B cell (primary cell): ENCODE results near the gene RNF112.

Experiments used
- EZH2 ChIP-seq: IDR thresholded peaks from 2 replicates; pipeline ENCODE4 v1.6.1; 2012; ENCODE audit warnings: borderline replicate concordance, low read depth, mild to moderate bottlenecking, moderate library complexity, low read length; ENCODE audit not compliant: insufficient read depth, poor library complexity, severe bottlenecking
- TF ChIP-seq, protein P1 (sequence below): fragments of 200-600 bp; IDR thresholded peaks from one replicate; pipeline ENCODE4 v1.8.0; 2022; ENCODE audit warnings: antibody characterized with exemption, mild to moderate bottlenecking

DNA sequence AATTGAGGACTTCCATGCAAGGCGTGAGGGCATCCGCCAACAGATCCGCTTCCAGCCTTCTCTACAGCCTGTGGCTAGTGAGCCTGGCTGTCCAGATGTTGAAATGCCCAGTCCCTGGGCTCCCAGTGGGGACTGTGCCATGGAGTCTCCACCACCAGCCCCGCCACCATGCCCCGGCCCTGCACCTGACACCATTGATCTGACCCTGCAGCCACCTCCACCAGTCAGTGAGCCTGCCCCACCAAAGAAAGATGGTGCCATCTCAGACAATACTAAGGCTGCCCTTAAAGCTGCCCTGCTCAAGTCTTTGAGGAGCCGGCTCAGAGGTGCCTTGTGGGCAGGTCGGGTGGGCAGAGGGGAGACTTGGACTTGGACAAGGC lies 29.7 kb upstream of the RNF112 start:
- TF ChIP-seq, protein P1, sequence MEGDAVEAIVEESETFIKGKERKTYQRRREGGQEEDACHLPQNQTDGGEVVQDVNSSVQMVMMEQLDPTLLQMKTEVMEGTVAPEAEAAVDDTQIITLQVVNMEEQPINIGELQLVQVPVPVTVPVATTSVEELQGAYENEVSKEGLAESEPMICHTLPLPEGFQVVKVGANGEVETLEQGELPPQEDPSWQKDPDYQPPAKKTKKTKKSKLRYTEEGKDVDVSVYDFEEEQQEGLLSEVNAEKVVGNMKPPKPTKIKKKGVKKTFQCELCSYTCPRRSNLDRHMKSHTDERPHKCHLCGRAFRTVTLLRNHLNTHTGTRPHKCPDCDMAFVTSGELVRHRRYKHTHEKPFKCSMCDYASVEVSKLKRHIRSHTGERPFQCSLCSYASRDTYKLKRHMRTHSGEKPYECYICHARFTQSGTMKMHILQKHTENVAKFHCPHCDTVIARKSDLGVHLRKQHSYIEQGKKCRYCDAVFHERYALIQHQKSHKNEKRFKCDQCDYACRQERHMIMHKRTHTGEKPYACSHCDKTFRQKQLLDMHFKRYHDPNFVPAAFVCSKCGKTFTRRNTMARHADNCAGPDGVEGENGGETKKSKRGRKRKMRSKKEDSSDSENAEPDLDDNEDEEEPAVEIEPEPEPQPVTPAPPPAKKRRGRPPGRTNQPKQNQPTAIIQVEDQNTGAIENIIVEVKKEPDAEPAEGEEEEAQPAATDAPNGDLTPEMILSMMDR = no peak
- no peak for TF ChIP-seq EZH2
